Thoracic aorta (tissue), 2 donors: Measurements from ENCODE around the gene SFT2D1. TPM values are rescaled to one million over a fixed set of nuclear protein-coding genes. Genes with fewer than 3 reads are reported as not detected.

Source experiments
- ATAC-seq: fragments of 150-250 bp; one replicate; pipeline ENCODE4 v1.8.0; 2017; ENCODE audit warnings: low read depth; ENCODE audit not compliant: insufficient number of reproducible peaks, low FRiP score
- DNase-seq: peaks from one replicate; pipeline ENCODE4 v3.0.0-alpha.2; 2020; ENCODE audit warnings: low spot score
- H3K27ac ChIP-seq, 2 donors: fragments of 200-600 bp; sonication (generic); 1 replicate in 1 of 2; 2 replicates in 1 of 2; pipeline ENCODE4 v1.5.1; 2016; ENCODE audit warnings: mild to moderate bottlenecking in 2 of 2, moderate library complexity in 2 of 2
- H3K27me3 ChIP-seq: fragments of 200-600 bp; sonication (generic); replicated peaks from 2 replicates; pipeline ENCODE4 v1.6.0; 2016; ENCODE audit warnings: mild to moderate bottlenecking; ENCODE audit not compliant: insufficient read depth
- H3K36me3 ChIP-seq: fragments of 200-600 bp; sonication (generic); one replicate; pipeline ENCODE4 v1.5.1; 2016
- H3K4me1 ChIP-seq, 2 donors: fragments of 200-600 bp; sonication (generic); 1 replicate in 1 of 2; 2 replicates in 1 of 2; pipeline versions ENCODE4 v1.5.1 to v1.6.0; 2016; ENCODE audit warnings: low read depth in 2 of 2, mild to moderate bottlenecking in 1 of 2; ENCODE audit not compliant: control insufficient read depth in 1 of 2
- H3K4me3 ChIP-seq: fragments of 200-600 bp; sonication (generic); 2 replicates; pipeline ENCODE4 v1.5.1; 2016; ENCODE audit warnings: mild to moderate bottlenecking
- H3K9me3 ChIP-seq: fragments of 200-600 bp; sonication (generic); 2 replicates; pipeline ENCODE4 v1.5.1; 2016
- total RNA-seq, 2 donors: library from RNA; depleted of rRNA; stranded (reverse); fragments of >200 nt; gene quantifications; one replicate each; pipeline versions ENCODE4 v1.1.0 to v1.2.3, GENCODE V29; 2016
- TF ChIP-seq, protein P1 (sequence below): fragments of 200-600 bp; sonication (generic); IDR thresholded peaks from one replicate; pipeline ENCODE4 v1.5.1; 2019; ENCODE audit warnings: antibody characterized with exemption

The SFT2D1 gene
- total RNA-seq, 2 donors from 2014 or later, result 23.3 to 27.9 TPM

DNA sequence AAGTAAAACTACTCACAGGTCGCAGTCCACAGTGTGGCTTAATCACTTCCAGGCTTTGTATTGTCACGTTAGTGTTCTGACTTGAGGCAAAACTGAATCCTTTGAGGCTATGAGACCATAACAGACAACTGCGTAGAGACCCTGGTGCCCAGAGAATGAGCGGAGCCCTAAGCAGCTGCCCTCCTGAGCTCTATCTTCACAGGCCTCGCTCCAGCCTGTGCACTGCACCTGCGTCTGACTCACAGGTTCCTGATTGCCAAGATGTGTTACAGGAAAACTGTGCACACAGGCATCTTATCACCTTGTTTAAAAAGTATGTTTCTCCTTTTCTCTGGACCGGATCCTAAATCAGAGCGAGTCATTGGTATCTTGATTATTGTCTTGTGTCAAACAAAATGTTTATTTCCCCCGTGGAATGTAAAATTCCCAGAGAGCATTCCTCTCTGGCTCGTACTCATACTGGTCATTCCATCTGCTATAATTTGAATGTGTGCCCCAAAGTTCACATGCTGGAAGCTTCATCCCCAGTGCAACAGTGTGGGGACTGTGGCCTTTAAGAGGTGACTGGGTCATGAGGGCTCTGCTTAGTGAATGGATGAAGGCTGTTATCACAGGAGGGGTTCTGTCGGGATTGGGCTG, 59.8 kb downstream of the SFT2D1 start:
- ATAC-seq, result no peak
- no peak overlapping the region for H3K4me3 ChIP-seq

DNA sequence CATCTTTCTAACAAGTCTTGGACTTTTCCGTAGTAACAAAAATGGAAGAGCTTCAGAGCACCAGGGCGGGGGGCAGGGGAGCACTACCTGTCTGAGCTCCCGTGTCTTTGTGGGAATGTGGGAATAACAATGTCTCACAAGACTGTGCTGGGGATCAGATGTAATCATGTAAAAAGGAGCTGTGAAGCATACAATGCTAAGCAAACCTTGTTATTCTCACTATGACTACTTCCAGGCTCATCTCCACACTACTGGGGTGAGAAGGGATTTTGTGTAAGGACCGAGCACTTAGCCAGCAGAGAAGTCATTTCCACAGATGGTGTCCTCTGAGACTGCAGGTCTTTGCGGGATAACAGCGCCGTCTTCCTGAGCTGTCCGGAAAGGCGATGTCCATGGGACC, 61.2 kb downstream of the SFT2D1 start:
- H3K9me3 ChIP-seq, result no peaks in the 10 kb centered on the region
- no peaks in the 10 kb centered on the region for H3K27me3 ChIP-seq
- no peak overlapping the region for H3K27ac ChIP-seq
- no peaks in the 10 kb centered on the region for H3K36me3 ChIP-seq
- no peak for ATAC-seq
- no peak overlapping the region for H3K4me3 ChIP-seq
- TF ChIP-seq, protein P1, sequence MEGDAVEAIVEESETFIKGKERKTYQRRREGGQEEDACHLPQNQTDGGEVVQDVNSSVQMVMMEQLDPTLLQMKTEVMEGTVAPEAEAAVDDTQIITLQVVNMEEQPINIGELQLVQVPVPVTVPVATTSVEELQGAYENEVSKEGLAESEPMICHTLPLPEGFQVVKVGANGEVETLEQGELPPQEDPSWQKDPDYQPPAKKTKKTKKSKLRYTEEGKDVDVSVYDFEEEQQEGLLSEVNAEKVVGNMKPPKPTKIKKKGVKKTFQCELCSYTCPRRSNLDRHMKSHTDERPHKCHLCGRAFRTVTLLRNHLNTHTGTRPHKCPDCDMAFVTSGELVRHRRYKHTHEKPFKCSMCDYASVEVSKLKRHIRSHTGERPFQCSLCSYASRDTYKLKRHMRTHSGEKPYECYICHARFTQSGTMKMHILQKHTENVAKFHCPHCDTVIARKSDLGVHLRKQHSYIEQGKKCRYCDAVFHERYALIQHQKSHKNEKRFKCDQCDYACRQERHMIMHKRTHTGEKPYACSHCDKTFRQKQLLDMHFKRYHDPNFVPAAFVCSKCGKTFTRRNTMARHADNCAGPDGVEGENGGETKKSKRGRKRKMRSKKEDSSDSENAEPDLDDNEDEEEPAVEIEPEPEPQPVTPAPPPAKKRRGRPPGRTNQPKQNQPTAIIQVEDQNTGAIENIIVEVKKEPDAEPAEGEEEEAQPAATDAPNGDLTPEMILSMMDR, result no peak
- no peak for DNase-seq
- peaks cover 0 to 6% of the 10 kb centered on the region in 2 donors for H3K4me1 ChIP-seq

More for the DNA sequence above, 59.8 kb downstream of the SFT2D1 start:
- no peak for DNase-seq
- H3K4me1 ChIP-seq, result no peaks in the 10 kb centered on the region
- no peak overlapping the region for H3K27ac ChIP-seq
- TF ChIP-seq, protein P1, result no peak
- no peaks in the 10 kb centered on the region for H3K9me3 ChIP-seq
- no peaks in the 10 kb centered on the region for H3K36me3 ChIP-seq
- no peaks in the 10 kb centered on the region for H3K27me3 ChIP-seq

DNA sequence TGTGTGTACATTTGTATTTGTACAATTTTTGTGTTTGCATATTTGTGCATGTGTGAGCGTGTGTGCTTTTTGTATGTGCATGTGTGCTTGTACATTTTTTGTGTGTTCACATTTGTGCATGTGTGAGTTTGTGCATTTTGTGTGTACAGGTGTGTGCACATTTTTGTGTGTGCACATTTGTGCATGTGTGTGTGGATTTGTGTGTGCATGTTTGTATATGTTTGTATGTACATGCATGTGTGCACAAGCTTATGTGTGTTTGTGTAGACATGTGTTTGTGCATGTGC, 63.0 kb downstream of the SFT2D1 start:
- no peak for DNase-seq
- Histone ChIP-seq H3K27ac (no peak overlapping the region), H3K4me3 (no peak overlapping the region), H3K27me3 (no peaks in the 10 kb centered on the region), H3K9me3 (no peaks in the 10 kb centered on the region), H3K36me3 (no peaks in the 10 kb centered on the region), H3K4me1 (peaks cover 0 to 6% of the 10 kb centered on the region in 2 donors)
- TF ChIP-seq, protein P1, result no peak
- no peak for ATAC-seq

DNA sequence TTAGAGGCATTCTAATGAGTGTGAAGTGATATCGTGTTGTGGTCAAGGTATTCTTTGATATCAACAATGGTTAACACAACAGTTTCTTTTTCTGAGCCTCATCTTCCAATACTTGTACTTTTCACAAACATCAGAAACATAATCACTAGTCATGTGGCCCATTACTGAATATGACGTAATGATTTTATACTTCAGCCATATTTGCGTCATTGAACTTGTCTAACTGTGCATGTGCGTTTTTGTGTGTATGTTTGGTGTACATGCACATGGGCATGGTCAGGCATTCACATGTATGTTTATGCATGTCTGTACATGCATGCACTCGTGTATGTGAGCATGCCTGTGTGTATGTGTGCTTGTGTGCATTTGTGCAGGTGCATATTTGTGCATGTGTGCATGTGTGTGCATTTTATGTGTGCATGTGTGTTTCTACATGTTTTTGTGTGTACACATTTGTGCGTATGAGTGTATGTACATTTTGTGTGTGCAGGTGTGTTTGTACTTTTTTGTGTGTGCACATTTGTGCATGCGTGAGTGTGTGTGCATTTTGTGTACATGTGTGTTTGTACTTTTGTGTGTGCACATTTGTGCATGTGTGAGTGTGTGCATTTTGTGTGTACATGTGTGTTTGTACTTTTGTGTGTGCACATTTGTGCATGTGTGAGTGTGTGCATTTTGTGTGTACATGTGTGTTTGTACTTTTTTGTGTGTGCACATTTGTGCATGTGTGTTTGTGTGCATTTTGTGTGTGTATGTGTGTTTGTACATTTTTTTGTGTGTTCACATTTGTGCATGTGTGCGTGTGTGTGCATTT, 63.6 kb downstream of the SFT2D1 start:
- DNase-seq (no peak), ATAC-seq (no peak)
- Histone ChIP-seq H3K36me3 (no peaks in the 10 kb centered on the region), H3K9me3 (no peaks in the 10 kb centered on the region), H3K4me3 (no peak overlapping the region), H3K4me1 (peaks cover 0 to 6% of the 10 kb centered on the region in 2 donors), H3K27me3 (no peaks in the 10 kb centered on the region), H3K27ac (no peak overlapping the region)
- TF ChIP-seq, protein P1, result no peak

DNA sequence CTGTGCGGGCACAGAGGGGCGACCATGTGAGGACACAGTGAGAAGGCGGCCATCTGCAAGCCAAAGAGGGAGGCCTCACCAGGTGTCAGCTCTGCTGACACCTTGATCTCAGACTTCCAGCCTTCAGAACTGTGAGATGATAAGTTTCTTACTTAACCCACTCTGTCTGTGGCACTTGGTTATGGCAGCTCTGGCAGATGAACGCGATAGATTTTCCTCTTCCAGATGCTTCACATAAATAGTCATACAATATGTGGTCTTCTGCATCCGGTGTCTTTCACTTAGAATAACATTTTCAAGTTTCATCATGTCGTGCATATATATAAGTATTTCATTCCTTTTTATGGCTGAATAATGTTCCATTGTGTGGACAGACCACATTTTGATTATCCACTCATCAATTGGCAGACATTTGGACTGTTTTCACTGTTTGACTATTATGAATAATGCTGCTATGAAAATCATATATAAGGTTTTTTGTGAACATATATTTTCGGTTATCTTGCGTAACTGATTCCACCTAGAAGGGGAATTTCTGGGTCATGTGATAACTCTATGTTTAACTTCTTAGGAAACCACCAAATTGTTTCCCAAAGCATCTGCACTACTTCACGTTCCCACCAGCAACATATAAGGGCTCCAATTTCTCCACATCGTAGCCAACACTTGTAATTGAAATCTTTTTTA, 64.3 kb downstream of the SFT2D1 start:
- no peak overlapping the region for H3K27ac ChIP-seq
- H3K4me3 ChIP-seq, result no peak overlapping the region
- H3K27me3 ChIP-seq, result no peaks in the 10 kb centered on the region
- no peaks in the 10 kb centered on the region for H3K36me3 ChIP-seq
- ATAC-seq (no peak), DNase-seq (no peak)
- TF ChIP-seq, protein P1, result no peak
- H3K9me3 ChIP-seq, result no peaks in the 10 kb centered on the region
- H3K4me1 ChIP-seq, result peaks cover 0 to 6% of the 10 kb centered on the region in 2 donors
